Endothelial cell of umbilical vein (primary cell): ENCODE results near the gene C1orf116. TPM values are rescaled to one million over a fixed set of nuclear protein-coding genes. Genes with fewer than 3 reads are reported as not detected.

Experiments
- BruUV-seq: library from RNA; stranded (reverse); fragments of 400-500 nt; replicated peaks from 2 replicates; lab custom pipeline; 2021; lab: Mats Ljungman, UMichigan
- CTCF ChIA-PET: fragments of 300-600, 350-600 bp; sonication (Branson Sonifier 250); formaldehyde crosslinking; loops from one replicate; lab custom pipeline; 2021; ENCODE audit warnings: antibody characterized with exemption, inconsistent platforms; lab: Charles Lee
- POLR2A ChIA-PET: fragments of 300-600, 350-600 bp; sonication (Branson Sonifier 250); formaldehyde crosslinking; loops from one replicate; lab custom pipeline; 2021; ENCODE audit warnings: antibody characterized with exemption, inconsistent platforms; lab: Charles Lee
- DNase-seq: peaks from one replicate; pipeline ENCODE4 v3.0.0-alpha.2; 2011; ENCODE audit warnings: low read depth, low spot score
- FAIRE-seq: peaks from 2 replicates; lab custom pipeline; 2011; peaks lifted over from hg19 to GRCh38; lab: Jason Lieb, UNC
- H2AFZ ChIP-seq: 2 replicates; pipeline ENCODE4 v1.6.0; 2012; ENCODE audit warnings: low read depth, low read length, control low read depth, inconsistent platforms
- H3K27ac ChIP-seq: 2 replicates; pipeline ENCODE4 v1.5.1; 2011; ENCODE audit warnings: low read depth, mild to moderate bottlenecking, control low read depth, low read length, moderate library complexity; ENCODE audit not compliant: insufficient read depth
- H3K27me3 ChIP-seq, 2 experiments: 2 replicates each; pipeline versions ENCODE4 v1.6.0 to v1.6.1; 2011; ENCODE audit warnings: low read length in 2 of 2, mixed read lengths in 1 of 2; ENCODE audit not compliant: control insufficient read depth in 2 of 2, insufficient read depth in 2 of 2
- H3K36me3 ChIP-seq, 2 experiments: 2 replicates in 1 of 2; 3 replicates in 1 of 2; pipeline ENCODE4 v1.5.1; 2011; ENCODE audit warnings: low read length in 2 of 2, mild to moderate bottlenecking in 1 of 2, moderate library complexity in 1 of 2; ENCODE audit not compliant: control insufficient read depth in 2 of 2, insufficient read depth in 2 of 2; ENCODE audit errors: extremely low read depth in 1 of 2
- H3K4me1 ChIP-seq: 3 replicates; pipeline ENCODE4 v1.5.1; 2011; ENCODE audit warnings: mild to moderate bottlenecking, low read length; ENCODE audit not compliant: control insufficient read depth, insufficient read depth; ENCODE audit errors: extremely low read depth
- H3K4me2 ChIP-seq: 2 replicates; pipeline ENCODE4 v1.6.1; 2011; ENCODE audit warnings: low read length, control low read depth, mixed read lengths; ENCODE audit not compliant: insufficient read depth
- H3K4me3 ChIP-seq, 3 experiments: fragments of 200-600 bp in 1 of 3; sonication (generic), shearing (Covaris generic) in 1 of 3; replicated peaks in 1 of 3; 2 replicates each; pipeline ENCODE4 v1.5.1; 2011 to 2016; ENCODE audit warnings: control low read depth in 3 of 3, low read length in 3 of 3, mild to moderate bottlenecking in 2 of 3, inconsistent platforms in 1 of 3, low read depth in 1 of 3, moderate library complexity in 1 of 3; ENCODE audit not compliant: insufficient read depth in 1 of 3
- H3K79me2 ChIP-seq: 2 replicates; pipeline ENCODE4 v1.6.0; 2012; ENCODE audit warnings: low read length, inconsistent platforms; ENCODE audit not compliant: control insufficient read depth, insufficient read depth
- H3K9ac ChIP-seq: replicated peaks from 2 replicates; pipeline ENCODE3; 2011; ENCODE audit warnings: low read length, control low read depth; ENCODE audit not compliant: insufficient read depth; ENCODE audit errors: extremely low read depth
- H3K9me1 ChIP-seq: replicated peaks from 3 replicates; pipeline ENCODE4 v1.6.0; 2011; ENCODE audit warnings: mild to moderate bottlenecking, low read length; ENCODE audit not compliant: control insufficient read depth, insufficient read depth; ENCODE audit errors: extremely low read depth
- H3K9me3 ChIP-seq: replicated peaks from 2 replicates; pipeline ENCODE4 v1.5.1; 2012; ENCODE audit warnings: low read length, inconsistent platforms; ENCODE audit not compliant: control insufficient read depth, insufficient read depth
- H4K20me1 ChIP-seq: replicated peaks from 2 replicates; pipeline ENCODE3; 2011; ENCODE audit warnings: mild to moderate bottlenecking, low read length; ENCODE audit not compliant: control insufficient read depth, insufficient read depth; ENCODE audit errors: extremely low read depth
- EZH2 ChIP-seq: IDR thresholded peaks from 2 replicates; pipeline ENCODE4 v1.6.1; 2012; ENCODE audit warnings: borderline replicate concordance, low read depth, mild to moderate bottlenecking, moderate library complexity, low read length, inconsistent platforms; ENCODE audit not compliant: severe bottlenecking
- FOS ChIP-seq: IDR thresholded peaks from 2 replicates; pipeline ENCODE4 v1.6.1; 2011; ENCODE audit warnings: mild to moderate bottlenecking, low read length, moderate library complexity, borderline replicate concordance; ENCODE audit not compliant: insufficient read depth
- GATA2 ChIP-seq: IDR thresholded peaks from 2 replicates; pipeline ENCODE4 v1.7.0; 2011; ENCODE audit warnings: low read depth, mild to moderate bottlenecking, moderate library complexity, mixed read lengths, low read length; ENCODE audit not compliant: insufficient read length, insufficient read depth
- JUN ChIP-seq: IDR thresholded peaks from 2 replicates; pipeline ENCODE4 v1.6.1; 2011; ENCODE audit warnings: borderline replicate concordance, low read depth; ENCODE audit not compliant: insufficient read length, insufficient read depth
- MYC ChIP-seq: IDR thresholded peaks from one replicate; pipeline ENCODE4 v1.6.1; 2011; ENCODE audit warnings: mild to moderate bottlenecking, low read depth, low read length
- POLR2A ChIP-seq: IDR thresholded peaks from 2 replicates; pipeline ENCODE4 v1.6.1; 2012; ENCODE audit warnings: low read depth, mild to moderate bottlenecking, control low read depth, low read length
- POLR2AphosphoS5 ChIP-seq: IDR thresholded peaks from 2 replicates; pipeline ENCODE4 v1.6.1; 2012; ENCODE audit warnings: low read depth, mild to moderate bottlenecking, control low read depth, low read length, moderate library complexity; ENCODE audit not compliant: insufficient read depth
- dilution Hi-C: fragments of 300-500 bp; cut with MboI; formaldehyde crosslinking; loops from one replicate; pipeline ENCODE4 v1.15.0; 2019; ENCODE audit warnings: low sequenced_read_pairs; ENCODE audit not compliant: extremely low pct_ligation_motif_present
- intact Hi-C: fragments of 100-400 bp; cut with micrococcal nuclease; formaldehyde crosslinking; loops from one replicate; pipeline ENCODE4 v1.10.0; 2022
- polyA plus RNA-seq, 4 experiments: library from polyadenylated mRNA; depleted of rRNA in 3 of 4; stranded (reverse) in 3 of 4; unstranded in 1 of 4; fragments of >200 nt; gene quantifications; 2 replicates each; pipeline versions ENCODE4 v1.2.1 to v1.2.3, GENCODE V29; 2011 to 2012; ENCODE audit warnings: missing spikeins in 1 of 4
- total RNA-seq: library from RNA; stranded (reverse); gene quantifications from 2 replicates; pipeline ENCODE4 v1.2.3, GENCODE V29; 2021
- TF ChIP-seq, protein P1 (sequence below), 2 donors: IDR thresholded peaks; 1 replicate in 1 of 2; 2 replicates in 1 of 2; pipeline ENCODE4 v1.5.1; 2011; ENCODE audit warnings: low read length in 2 of 2, mild to moderate bottlenecking in 2 of 2, moderate library complexity in 2 of 2, control low read depth in 1 of 2, inconsistent platforms in 1 of 2, low read depth in 1 of 2; ENCODE audit not compliant: insufficient read depth in 1 of 2; ENCODE audit errors: extremely low read depth in 1 of 2
- TF ChIP-seq, protein P2 (sequence below): IDR thresholded peaks from 2 replicates; pipeline ENCODE4 v1.6.1; 2011; ENCODE audit not compliant: insufficient read depth, insufficient read length

C1orf116 gene
- total and polyA plus RNA-seq, 2 donors (not counting 3 experiments of a cell fraction or from before 2014, with no cell fraction given): 0.07 TPM; not detected in 1

GRCh38 chr1:207026104-207026534, 6.4 kb downstream of the C1orf116 start:
- no peak overlapping the region for H3K27ac ChIP-seq
- no peak overlapping the region for H3K9ac ChIP-seq
- FAIRE-seq: no peak
- no peaks in the 10 kb centered on the region for H3K9me1 ChIP-seq
- H3K36me3 ChIP-seq: no peaks in the 10 kb centered on the region
- no peaks in the 10 kb centered on the region for H3K79me2 ChIP-seq
- intact Hi-C loops (no loop called here), dilution Hi-C loops (no loop called here)
- no peaks in the 10 kb centered on the region for H3K4me1 ChIP-seq
- no peak overlapping the region for H3K4me3 ChIP-seq
- BruUV-seq: no TSS peak
- no peaks in the 10 kb centered on the region for H3K9me3 ChIP-seq
- H2AFZ ChIP-seq: no peak overlapping the region
- no peak overlapping the region for H3K4me2 ChIP-seq
- CTCF ChIA-PET: interaction anchor here (0.9 kb wide), 1 partner anchor 44 kb away, joined by 3 read pairs; no protein-coding TSS in a partner anchor
- peaks cover 0 to 4% of the 10 kb centered on the region in 2 experiments for H3K27me3 ChIP-seq
- no peak for TF ChIP-seq POLR2AphosphoS5
- TF ChIP-seq GATA2: no peak
- no peak for TF ChIP-seq POLR2A
- TF ChIP-seq EZH2: no peak
- TF ChIP-seq, protein P1, sequence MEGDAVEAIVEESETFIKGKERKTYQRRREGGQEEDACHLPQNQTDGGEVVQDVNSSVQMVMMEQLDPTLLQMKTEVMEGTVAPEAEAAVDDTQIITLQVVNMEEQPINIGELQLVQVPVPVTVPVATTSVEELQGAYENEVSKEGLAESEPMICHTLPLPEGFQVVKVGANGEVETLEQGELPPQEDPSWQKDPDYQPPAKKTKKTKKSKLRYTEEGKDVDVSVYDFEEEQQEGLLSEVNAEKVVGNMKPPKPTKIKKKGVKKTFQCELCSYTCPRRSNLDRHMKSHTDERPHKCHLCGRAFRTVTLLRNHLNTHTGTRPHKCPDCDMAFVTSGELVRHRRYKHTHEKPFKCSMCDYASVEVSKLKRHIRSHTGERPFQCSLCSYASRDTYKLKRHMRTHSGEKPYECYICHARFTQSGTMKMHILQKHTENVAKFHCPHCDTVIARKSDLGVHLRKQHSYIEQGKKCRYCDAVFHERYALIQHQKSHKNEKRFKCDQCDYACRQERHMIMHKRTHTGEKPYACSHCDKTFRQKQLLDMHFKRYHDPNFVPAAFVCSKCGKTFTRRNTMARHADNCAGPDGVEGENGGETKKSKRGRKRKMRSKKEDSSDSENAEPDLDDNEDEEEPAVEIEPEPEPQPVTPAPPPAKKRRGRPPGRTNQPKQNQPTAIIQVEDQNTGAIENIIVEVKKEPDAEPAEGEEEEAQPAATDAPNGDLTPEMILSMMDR (IDR thresholded peaks at IDR 0.05; ENCODE audit: extremely low read depth in 1 of 2, insufficient read depth in 1 of 2, low read depth in 1 of 2, low read length in 2 of 2): no peak
- TF ChIP-seq FOS: no peak
- TF ChIP-seq JUN: no peak
- TF ChIP-seq, protein P2, sequence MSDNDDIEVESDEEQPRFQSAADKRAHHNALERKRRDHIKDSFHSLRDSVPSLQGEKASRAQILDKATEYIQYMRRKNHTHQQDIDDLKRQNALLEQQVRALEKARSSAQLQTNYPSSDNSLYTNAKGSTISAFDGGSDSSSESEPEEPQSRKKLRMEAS: no peak
- TF ChIP-seq MYC: no peak
- no peaks in the 10 kb centered on the region for H4K20me1 ChIP-seq
- POLR2A ChIA-PET: no interaction called here
- no peak for DNase-seq
